ENCODE measurements around the gene TRIO. TPM values are rescaled to one million over a fixed set of nuclear protein-coding genes. Genes with fewer than 3 reads are reported as not detected.

TRIO gene
- total and polyA plus RNA-seq, 10 of the 15 experiments (the other 5 are each of a cell fraction or from before 2014, with no cell fraction given) = 5.1 to 96.4 (median 44.6) TPM

DNA sequence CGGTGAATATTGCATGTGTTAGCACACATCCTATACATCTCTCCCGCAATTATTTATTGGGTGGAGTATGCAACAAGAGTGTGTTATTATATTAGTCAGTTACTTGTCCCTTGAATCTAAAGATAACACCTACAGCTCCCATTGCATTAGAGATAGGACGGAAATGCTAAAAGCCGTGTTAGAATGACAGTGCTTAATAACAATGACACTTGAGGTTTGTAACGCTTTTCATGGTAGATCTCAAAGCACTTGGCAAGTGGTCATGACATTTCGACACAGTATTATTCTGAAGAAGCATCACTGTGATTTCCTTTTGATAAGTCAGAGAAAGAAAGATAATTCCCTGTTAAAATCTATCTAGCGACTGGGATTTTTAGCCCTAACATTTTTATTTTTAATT, 33.4 kb upstream of the TRIO start:
- FAIRE-seq = no peak
- intact Hi-C loops (cut with micrococcal nuclease; ENCODE audit: unreplicated experiment) = loop anchor here (1.0 kb wide), 1 partner anchor 33 kb away; no protein-coding TSS in a partner anchor
- Histone ChIP-seq H3K36me3 (ENCODE audit: control insufficient read depth in 2 of 2, insufficient read depth in 2 of 2, low read length in 1 of 2) (no peaks in the 10 kb centered on the region), H2AFZ (ENCODE audit: control insufficient read depth, low read depth, low read length) (no peak overlapping the region), H3K79me2 (ENCODE audit: control insufficient read depth, insufficient read depth, low read length) (no peaks in the 10 kb centered on the region), H4K20me1 (ENCODE audit: control insufficient read depth, insufficient read depth) (no peaks in the 10 kb centered on the region), H3K4me1 (ENCODE audit: control insufficient read depth, insufficient read depth, low read length) (peaks cover 22% of the 10 kb centered on the region), H3K27me3 (replicated peaks in 1 of 2; ENCODE audit: control insufficient read depth in 2 of 2, insufficient read depth in 2 of 2, low read length in 1 of 2) (no peaks in the 10 kb centered on the region), H3K9ac (ENCODE audit: control insufficient read depth, insufficient read depth, low read length) (no peak overlapping the region), H3K4me3 (no peak overlapping the region), H3K4me2 (ENCODE audit: control insufficient read depth, insufficient read depth) (no peak overlapping the region), H3K9me3 (replicated peaks; ENCODE audit: control insufficient read depth, insufficient read depth, low read length) (no peaks in the 10 kb centered on the region; the same call in 2 of the 3 replicates), H3K27ac (ENCODE audit: control insufficient read depth, insufficient read depth) (no peak overlapping the region)
- no peak for ATAC-seq
- WGBS (ENCODE audit: insufficient coverage, insufficient replicate concordance, low lambda C conversion rate, missing lambda C conversion rate) = 90% methylated on average over 7 of the region's 7 CpGs
- ChIA-PET POLR2A (interaction anchor here (1.0 to 1.8 kb wide), 9 partner anchors 32 to 160 kb away, joined by 3 to 14 read pairs (median 6); partner anchors contain the start of gene TRIO), RAD21 (ENCODE audit: unreplicated experiment) (interaction anchor here (0.9 to 5.1 kb wide), 25 partner anchors 11 to 177 kb away, joined by 3 to 52 read pairs (median 7); no protein-coding TSS in a partner anchor), SMC1A (ENCODE audit: uncharacterized antibody, unreplicated experiment) (interaction anchor here (1.0 to 4.0 kb wide), 25 partner anchors 9 to 177 kb away, joined by 3 to 81 read pairs (median 7); partner anchors contain the start of gene TRIO), CTCF (interaction anchor here (1.0 to 7.3 kb wide), 20 partner anchors 11 to 539 kb away, joined by 3 to 137 read pairs (median 8); partner anchors contain the start of gene TRIO)
- no peak for DNase-seq (ENCODE audit: low read depth, low spot score)
- BruUV-seq (replicated peaks) = no TSS peak
- in situ Hi-C loops (cut with MboI) = loop anchor here (5.0 kb wide), 2 partner anchors 103 to 158 kb away; no protein-coding TSS in a partner anchor
- TF ChIP-seq CEBPB (IDR thresholded peaks at IDR 0.05; ENCODE audit: borderline replicate concordance in 1 of 2, low read depth in 2 of 2, low read length in 2 of 2) = no peak

DNA sequence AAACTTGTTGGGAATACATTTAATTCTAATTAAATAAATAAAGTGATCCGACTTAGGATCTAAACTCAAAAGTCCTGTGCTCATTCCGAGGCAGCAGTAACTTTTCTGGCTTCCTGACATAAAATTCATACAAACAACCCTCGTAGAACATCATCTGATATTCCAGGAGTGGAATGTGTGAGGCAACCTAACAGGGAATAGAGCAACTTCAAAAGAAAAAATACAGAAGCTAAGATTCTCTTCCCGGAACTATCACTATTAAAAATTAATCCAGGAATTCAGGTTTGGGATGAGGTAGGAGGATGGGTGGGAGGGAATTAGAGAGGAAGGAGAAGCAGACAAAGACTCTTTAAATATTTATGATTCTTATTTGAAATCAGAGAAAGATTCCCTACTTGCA, 32.9 kb upstream of the TRIO start:
- H3K36me3 ChIP-seq (ENCODE audit: control insufficient read depth in 2 of 2, insufficient read depth in 2 of 2, low read length in 1 of 2) = no peaks in the 10 kb centered on the region
- WGBS (ENCODE audit: insufficient coverage, insufficient replicate concordance, low lambda C conversion rate, missing lambda C conversion rate) = 93% methylated on average over 4 of the region's 4 CpGs
- BruUV-seq (replicated peaks) = no TSS peak
- ChIA-PET CTCF (interaction anchor here (1.0 to 7.3 kb wide), 7 partner anchors 10 to 214 kb away, joined by 3 to 137 read pairs (median 11); no protein-coding TSS in a partner anchor), RAD21 (ENCODE audit: unreplicated experiment) (interaction anchor here (0.7 to 5.1 kb wide), 13 partner anchors 35 to 160 kb away, joined by 3 to 52 read pairs (median 7); no protein-coding TSS in a partner anchor), SMC1A (ENCODE audit: uncharacterized antibody, unreplicated experiment) (interaction anchor here (1.1 to 4.0 kb wide), 16 partner anchors 9 to 177 kb away, joined by 3 to 81 read pairs (median 9); partner anchors contain the start of gene TRIO), POLR2A (interaction anchor here (1.7 kb wide), 1 partner anchor 33 kb away, joined by 6 read pairs; the partner anchor contains the start of gene TRIO)
- H4K20me1 ChIP-seq (ENCODE audit: control insufficient read depth, insufficient read depth) = no peaks in the 10 kb centered on the region
- no peak overlapping the region for H3K4me3 ChIP-seq
- no peaks in the 10 kb centered on the region for H3K27me3 ChIP-seq (replicated peaks in 1 of 2; ENCODE audit: control insufficient read depth in 2 of 2, insufficient read depth in 2 of 2, low read length in 1 of 2)
- no peaks in the 10 kb centered on the region; the same call in 2 of the 3 replicates for H3K9me3 ChIP-seq (replicated peaks; ENCODE audit: control insufficient read depth, insufficient read depth, low read length)
- FAIRE-seq = no peak
- no peaks in the 10 kb centered on the region for H3K79me2 ChIP-seq (ENCODE audit: control insufficient read depth, insufficient read depth, low read length)
- H3K9ac ChIP-seq (ENCODE audit: control insufficient read depth, insufficient read depth, low read length) = no peak overlapping the region
- H3K4me1 ChIP-seq (ENCODE audit: control insufficient read depth, insufficient read depth, low read length) = peaks cover 22% of the 10 kb centered on the region
- in situ Hi-C loops (cut with MboI) = no loop called here
- H2AFZ ChIP-seq (ENCODE audit: control insufficient read depth, low read depth, low read length) = no peak overlapping the region
- intact Hi-C loops (cut with micrococcal nuclease; ENCODE audit: unreplicated experiment) = no loop called here
- ATAC-seq = no peak
- H3K4me2 ChIP-seq (ENCODE audit: control insufficient read depth, insufficient read depth) = no peak overlapping the region
- no peak overlapping the region for H3K27ac ChIP-seq (ENCODE audit: control insufficient read depth, insufficient read depth)
- no peak for DNase-seq (ENCODE audit: low read depth, low spot score)
- no peak for TF ChIP-seq E2F4 (IDR thresholded peaks at IDR 0.05; ENCODE audit: low read depth, low read length)
- no peak for TF ChIP-seq SPI1 (IDR thresholded peaks at IDR 0.05; ENCODE audit: borderline replicate concordance, insufficient read depth, low read depth, low read length)
- TF ChIP-seq KDM1A (IDR thresholded peaks at IDR 0.05; ENCODE audit: borderline replicate concordance) = no peak
- TF ChIP-seq BCL11A (IDR thresholded peaks at IDR 0.05; ENCODE audit: low read depth, low read length) = no peak
- TF ChIP-seq SMAD5 (IDR thresholded peaks at IDR 0.05; ENCODE audit: low read depth) = no peak
- no peak for TF ChIP-seq POLR2AphosphoS2 (IDR thresholded peaks at IDR 0.05; ENCODE audit: low read depth, low read length)
- TF ChIP-seq, protein P1, sequence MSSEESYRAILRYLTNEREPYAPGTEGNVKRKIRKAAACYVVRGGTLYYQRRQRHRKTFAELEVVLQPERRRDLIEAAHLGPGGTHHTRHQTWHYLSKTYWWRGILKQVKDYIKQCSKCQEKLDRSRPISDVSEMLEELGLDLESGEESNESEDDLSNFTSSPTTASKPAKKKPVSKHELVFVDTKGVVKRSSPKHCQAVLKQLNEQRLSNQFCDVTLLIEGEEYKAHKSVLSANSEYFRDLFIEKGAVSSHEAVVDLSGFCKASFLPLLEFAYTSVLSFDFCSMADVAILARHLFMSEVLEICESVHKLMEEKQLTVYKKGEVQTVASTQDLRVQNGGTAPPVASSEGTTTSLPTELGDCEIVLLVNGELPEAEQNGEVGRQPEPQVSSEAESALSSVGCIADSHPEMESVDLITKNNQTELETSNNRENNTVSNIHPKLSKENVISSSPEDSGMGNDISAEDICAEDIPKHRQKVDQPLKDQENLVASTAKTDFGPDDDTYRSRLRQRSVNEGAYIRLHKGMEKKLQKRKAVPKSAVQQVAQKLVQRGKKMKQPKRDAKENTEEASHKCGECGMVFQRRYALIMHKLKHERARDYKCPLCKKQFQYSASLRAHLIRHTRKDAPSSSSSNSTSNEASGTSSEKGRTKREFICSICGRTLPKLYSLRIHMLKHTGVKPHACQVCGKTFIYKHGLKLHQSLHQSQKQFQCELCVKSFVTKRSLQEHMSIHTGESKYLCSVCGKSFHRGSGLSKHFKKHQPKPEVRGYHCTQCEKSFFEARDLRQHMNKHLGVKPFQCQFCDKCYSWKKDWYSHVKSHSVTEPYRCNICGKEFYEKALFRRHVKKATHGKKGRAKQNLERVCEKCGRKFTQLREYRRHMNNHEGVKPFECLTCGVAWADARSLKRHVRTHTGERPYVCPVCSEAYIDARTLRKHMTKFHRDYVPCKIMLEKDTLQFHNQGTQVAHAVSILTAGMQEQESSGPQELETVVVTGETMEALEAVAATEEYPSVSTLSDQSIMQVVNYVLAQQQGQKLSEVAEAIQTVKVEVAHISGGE (CRISPR knock-in tag; IDR thresholded peaks at IDR 0.05) = no peak
- TF ChIP-seq RCOR1 (conservative IDR thresholded peaks at IDR 0.05; ENCODE audit: low read depth, low read length) = no peak
- no peak for TF ChIP-seq ZBED1 (IDR thresholded peaks at IDR 0.05; ENCODE audit: borderline replicate concordance)
